ENCODE results near the gene OR8D4. TPM values are rescaled to one million over a fixed set of nuclear protein-coding genes. Genes with fewer than 3 reads are reported as not detected.

The OR8D4 gene
- total RNA-seq, 1 experiment from 2014 or later = not detected

DNA sequence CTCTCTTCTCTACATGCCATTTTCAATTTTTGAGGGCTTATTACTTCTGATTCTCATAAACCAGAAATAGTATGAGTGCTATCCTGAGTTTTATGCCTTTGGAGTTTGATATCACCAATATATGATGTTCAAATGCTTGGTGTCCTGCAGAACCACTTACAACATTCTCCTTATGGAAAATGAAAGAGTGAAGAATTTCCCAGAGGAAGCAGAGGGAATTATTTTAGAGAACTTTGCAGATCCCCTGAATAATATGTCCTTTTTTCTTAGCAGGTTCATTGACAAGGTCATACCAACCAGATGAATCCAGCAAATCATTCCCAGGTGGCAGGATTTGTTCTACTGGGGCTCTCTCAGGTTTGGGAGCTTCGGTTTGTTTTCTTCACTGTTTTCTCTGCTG lies 37.4 kb downstream of the OR8D4 start, which contains the start of gene OR4D5:
OR4D5 (plus strand) TSS at position 301 of the 400 bp plus-strand sequence; CDS start at position 301, 0 bp downstream.
- ChIA-PET CTCF (no interaction called here), POLR2A (ENCODE audit: low non-redundant PET) (no interaction called here)
- H3K4me3 ChIP-seq (ENCODE audit: low read depth, low read length, poor library complexity, severe bottlenecking) = no peak within 1 kb of the TSS
- TF ChIP-seq, protein P1, sequence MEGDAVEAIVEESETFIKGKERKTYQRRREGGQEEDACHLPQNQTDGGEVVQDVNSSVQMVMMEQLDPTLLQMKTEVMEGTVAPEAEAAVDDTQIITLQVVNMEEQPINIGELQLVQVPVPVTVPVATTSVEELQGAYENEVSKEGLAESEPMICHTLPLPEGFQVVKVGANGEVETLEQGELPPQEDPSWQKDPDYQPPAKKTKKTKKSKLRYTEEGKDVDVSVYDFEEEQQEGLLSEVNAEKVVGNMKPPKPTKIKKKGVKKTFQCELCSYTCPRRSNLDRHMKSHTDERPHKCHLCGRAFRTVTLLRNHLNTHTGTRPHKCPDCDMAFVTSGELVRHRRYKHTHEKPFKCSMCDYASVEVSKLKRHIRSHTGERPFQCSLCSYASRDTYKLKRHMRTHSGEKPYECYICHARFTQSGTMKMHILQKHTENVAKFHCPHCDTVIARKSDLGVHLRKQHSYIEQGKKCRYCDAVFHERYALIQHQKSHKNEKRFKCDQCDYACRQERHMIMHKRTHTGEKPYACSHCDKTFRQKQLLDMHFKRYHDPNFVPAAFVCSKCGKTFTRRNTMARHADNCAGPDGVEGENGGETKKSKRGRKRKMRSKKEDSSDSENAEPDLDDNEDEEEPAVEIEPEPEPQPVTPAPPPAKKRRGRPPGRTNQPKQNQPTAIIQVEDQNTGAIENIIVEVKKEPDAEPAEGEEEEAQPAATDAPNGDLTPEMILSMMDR (conservative IDR thresholded peaks at IDR 0.05; ENCODE audit: low read depth, low read length) = no peak
- TF ChIP-seq EZH2 (IDR thresholded peaks at IDR 0.05; ENCODE audit: borderline replicate concordance, low read depth, low read length, poor library complexity, severe bottlenecking) = no peak
- no peak within 1 kb of the TSS for H3K27ac ChIP-seq (ENCODE audit: low read depth, low read length, poor library complexity, severe bottlenecking)
- H3K4me1 ChIP-seq (ENCODE audit: insufficient read depth, low read length, poor library complexity, severe bottlenecking) = no peaks in the 10 kb centered on the region
- no TSS peak for BruUV-seq (replicated peaks)
- intact Hi-C loops (cut with micrococcal nuclease; ENCODE audit: unreplicated experiment) = no loop called here
- no peak for DNase-seq (ENCODE audit: low spot score)
- no peaks in the 10 kb centered on the region for H3K27me3 ChIP-seq (replicated peaks; ENCODE audit: insufficient read depth, low read depth, low read length, poor library complexity)
- no peaks in the 10 kb centered on the region for H3K36me3 ChIP-seq (ENCODE audit: insufficient read depth, low read length, poor library complexity, severe bottlenecking)
- no peaks in the 10 kb centered on the region for H3K9me3 ChIP-seq (ENCODE audit: low read depth, low read length, poor library complexity, severe bottlenecking)

DNA sequence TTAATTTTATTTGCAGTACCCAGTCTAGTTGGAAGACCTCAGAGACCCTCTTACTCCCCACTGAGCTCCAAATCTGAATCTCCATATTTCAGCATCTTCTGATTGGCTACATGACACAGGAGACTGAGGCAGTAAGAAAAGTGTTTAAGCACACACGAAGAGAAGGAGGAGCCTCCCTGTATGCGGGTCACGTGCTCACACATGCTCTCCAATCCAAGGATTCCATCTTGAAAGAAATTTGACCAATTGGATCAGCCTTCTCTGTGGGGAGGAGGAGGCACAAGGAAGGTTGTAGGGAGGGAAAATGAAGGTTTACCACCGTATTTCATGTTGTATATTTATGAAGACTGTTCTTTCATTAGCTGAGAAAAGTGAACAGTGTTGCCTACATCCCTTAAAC lies 40.4 kb downstream of the OR8D4 start:
- Histone ChIP-seq H3K9me3 (ENCODE audit: low read depth, low read length, poor library complexity, severe bottlenecking) (no peaks in the 10 kb centered on the region), H3K4me3 (ENCODE audit: low read depth, low read length, poor library complexity, severe bottlenecking) (no peak overlapping the region)
- CTCF ChIA-PET = no interaction called here

DNA sequence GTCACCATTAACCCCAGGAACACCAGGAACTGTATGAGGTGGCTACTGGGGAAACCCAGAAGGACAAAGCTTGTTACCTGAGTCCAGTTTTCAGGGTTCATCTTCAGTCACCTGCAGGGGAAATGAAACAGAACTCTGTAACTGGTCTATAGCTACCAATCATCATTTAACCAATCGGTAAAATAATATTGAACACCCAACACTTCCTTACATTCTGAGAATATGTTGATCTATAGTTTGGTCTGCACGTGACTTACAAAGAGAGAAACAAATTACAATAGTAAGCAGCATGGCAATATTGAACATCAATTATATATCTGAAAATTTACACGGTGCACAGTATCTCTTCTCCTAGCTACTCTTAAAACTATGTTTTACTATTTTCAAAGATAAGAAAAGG lies 41.8 kb downstream of the OR8D4 start, which contains the start of gene OR6T1:
OR6T1 (minus strand) TSS at position 101 of the 400 bp plus-strand sequence; CDS start at position 101, 0 bp downstream.
- Histone ChIP-seq H3K36me3 (ENCODE audit: insufficient read depth, low read length, poor library complexity, severe bottlenecking) (no peaks in the 10 kb centered on the region), H3K27ac (ENCODE audit: low read depth, low read length, poor library complexity, severe bottlenecking) (no peak within 1 kb of the TSS), H3K9me3 (ENCODE audit: low read depth, low read length, poor library complexity, severe bottlenecking) (no peaks in the 10 kb centered on the region), H3K4me1 (ENCODE audit: insufficient read depth, low read length, poor library complexity, severe bottlenecking) (no peaks in the 10 kb centered on the region), H3K4me3 (ENCODE audit: low read depth, low read length, poor library complexity, severe bottlenecking) (no peak within 1 kb of the TSS), H3K27me3 (replicated peaks; ENCODE audit: insufficient read depth, low read depth, low read length, poor library complexity) (no peaks in the 10 kb centered on the region)
- CTCF ChIA-PET = no interaction called here
- no TSS peak for BruUV-seq (replicated peaks)
- intact Hi-C loops (cut with micrococcal nuclease; ENCODE audit: unreplicated experiment) = no loop called here
- TF ChIP-seq, protein P1 (conservative IDR thresholded peaks at IDR 0.05; ENCODE audit: low read depth, low read length) = no peak
- TF ChIP-seq EZH2 (IDR thresholded peaks at IDR 0.05; ENCODE audit: borderline replicate concordance, low read depth, low read length, poor library complexity, severe bottlenecking) = no peak
- POLR2A ChIA-PET (ENCODE audit: low non-redundant PET) = no interaction called here
- DNase-seq (ENCODE audit: low spot score) = no peak

More for the DNA sequence above, 40.4 kb downstream of the OR8D4 start:
- TF ChIP-seq EZH2 (IDR thresholded peaks at IDR 0.05; ENCODE audit: borderline replicate concordance, low read depth, low read length, poor library complexity, severe bottlenecking) = no peak
- TF ChIP-seq, protein P1 (conservative IDR thresholded peaks at IDR 0.05; ENCODE audit: low read depth, low read length) = no peak
- no TSS peak for BruUV-seq (replicated peaks)
- H3K4me1 ChIP-seq (ENCODE audit: insufficient read depth, low read length, poor library complexity, severe bottlenecking) = no peaks in the 10 kb centered on the region
- H3K36me3 ChIP-seq (ENCODE audit: insufficient read depth, low read length, poor library complexity, severe bottlenecking) = no peaks in the 10 kb centered on the region
- intact Hi-C loops (cut with micrococcal nuclease; ENCODE audit: unreplicated experiment) = no loop called here
- no peaks in the 10 kb centered on the region for H3K27me3 ChIP-seq (replicated peaks; ENCODE audit: insufficient read depth, low read depth, low read length, poor library complexity)
- H3K27ac ChIP-seq (ENCODE audit: low read depth, low read length, poor library complexity, severe bottlenecking) = no peak overlapping the region
- POLR2A ChIA-PET (ENCODE audit: low non-redundant PET) = no interaction called here
- no peak for DNase-seq (ENCODE audit: low spot score)

All from A673 (cell line).